Iris pigment epithelial cell (primary cell): ENCODE measurements around the gene TPGS1.

Experiments
- DNase-seq: peaks from one replicate; pipeline ENCODE4 v3.0.0-alpha.2; 2011; ENCODE audit warnings: low read depth

Gene TPGS1, protein sequence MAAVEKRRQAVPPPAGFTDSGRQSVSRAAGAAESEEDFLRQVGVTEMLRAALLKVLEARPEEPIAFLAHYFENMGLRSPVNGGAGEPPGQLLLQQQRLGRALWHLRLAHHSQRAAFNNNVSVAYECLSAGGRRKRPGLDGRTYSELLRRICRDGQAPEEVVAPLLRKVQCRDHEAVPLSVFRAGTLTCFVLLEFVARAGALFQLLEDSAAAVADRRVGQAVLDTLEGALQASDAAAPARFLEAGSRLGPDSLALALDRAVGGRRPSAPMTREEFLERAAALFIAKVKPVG

DNA sequence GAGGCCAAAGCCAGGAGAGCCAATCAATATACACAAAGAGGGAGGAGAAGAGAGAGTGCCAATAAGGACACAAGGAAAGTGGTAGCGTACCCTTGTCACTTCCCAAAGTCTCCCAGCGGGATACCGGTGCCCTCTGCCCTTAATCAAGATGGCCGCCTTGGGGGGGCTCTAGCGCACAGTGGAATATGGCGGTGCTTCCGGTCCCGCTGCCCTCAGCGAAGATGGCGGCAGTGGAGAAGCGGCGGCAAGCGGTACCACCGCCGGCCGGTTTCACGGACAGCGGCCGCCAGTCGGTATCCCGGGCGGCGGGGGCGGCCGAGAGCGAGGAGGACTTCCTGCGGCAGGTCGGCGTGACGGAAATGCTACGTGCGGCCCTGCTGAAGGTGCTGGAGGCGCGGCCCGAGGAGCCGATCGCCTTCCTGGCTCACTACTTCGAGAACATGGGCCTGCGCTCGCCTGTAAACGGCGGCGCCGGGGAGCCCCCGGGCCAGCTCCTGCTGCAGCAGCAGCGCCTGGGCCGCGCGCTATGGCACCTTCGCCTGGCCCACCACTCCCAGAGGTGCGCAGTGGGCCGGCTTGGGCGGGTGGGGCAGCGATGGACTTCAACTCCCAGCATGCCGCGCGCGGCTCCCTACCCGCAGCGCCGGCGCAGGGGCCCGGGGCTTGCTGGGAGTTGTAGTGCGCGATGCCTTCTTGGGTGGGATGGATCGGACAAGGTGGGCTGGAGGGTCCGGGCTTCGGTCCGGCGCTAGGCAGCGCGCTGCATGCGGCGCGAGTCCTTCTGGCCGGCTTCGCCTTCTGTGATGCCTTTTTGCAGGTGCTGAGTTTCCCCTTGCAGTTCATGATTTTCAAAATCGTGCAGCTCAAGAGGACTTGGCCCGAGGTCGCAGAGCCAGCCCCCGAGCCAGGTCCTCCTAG lies at the start of gene TPGS1:
Gene TPGS1 (plus strand): TSS at position 212 of the 918 bp plus-strand sequence. CDS start 10 bp downstream, at position 222.
- DNase-seq = peak; percentile 100

DNA sequence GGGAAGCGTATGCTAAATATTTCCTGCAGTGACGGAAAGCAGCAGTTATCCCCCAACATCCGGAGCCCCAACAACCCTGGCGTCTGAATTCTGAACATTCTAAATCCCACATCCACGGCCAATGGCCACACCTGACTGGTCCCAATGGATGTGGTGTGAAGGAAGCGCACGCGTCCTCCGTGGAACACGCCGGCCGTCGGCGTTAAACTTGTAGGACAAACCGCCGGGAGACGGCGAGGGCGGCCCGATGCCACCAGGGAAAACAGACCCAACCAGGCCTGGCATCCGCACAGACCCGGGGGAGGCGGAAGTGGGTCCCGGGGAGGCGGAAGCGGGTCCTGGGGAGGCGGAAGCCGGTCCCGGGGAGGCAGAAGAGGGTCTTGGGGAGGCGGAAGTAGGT lies 49.7 kb upstream of the TPGS1 start:
- DNase-seq = no peak

DNA sequence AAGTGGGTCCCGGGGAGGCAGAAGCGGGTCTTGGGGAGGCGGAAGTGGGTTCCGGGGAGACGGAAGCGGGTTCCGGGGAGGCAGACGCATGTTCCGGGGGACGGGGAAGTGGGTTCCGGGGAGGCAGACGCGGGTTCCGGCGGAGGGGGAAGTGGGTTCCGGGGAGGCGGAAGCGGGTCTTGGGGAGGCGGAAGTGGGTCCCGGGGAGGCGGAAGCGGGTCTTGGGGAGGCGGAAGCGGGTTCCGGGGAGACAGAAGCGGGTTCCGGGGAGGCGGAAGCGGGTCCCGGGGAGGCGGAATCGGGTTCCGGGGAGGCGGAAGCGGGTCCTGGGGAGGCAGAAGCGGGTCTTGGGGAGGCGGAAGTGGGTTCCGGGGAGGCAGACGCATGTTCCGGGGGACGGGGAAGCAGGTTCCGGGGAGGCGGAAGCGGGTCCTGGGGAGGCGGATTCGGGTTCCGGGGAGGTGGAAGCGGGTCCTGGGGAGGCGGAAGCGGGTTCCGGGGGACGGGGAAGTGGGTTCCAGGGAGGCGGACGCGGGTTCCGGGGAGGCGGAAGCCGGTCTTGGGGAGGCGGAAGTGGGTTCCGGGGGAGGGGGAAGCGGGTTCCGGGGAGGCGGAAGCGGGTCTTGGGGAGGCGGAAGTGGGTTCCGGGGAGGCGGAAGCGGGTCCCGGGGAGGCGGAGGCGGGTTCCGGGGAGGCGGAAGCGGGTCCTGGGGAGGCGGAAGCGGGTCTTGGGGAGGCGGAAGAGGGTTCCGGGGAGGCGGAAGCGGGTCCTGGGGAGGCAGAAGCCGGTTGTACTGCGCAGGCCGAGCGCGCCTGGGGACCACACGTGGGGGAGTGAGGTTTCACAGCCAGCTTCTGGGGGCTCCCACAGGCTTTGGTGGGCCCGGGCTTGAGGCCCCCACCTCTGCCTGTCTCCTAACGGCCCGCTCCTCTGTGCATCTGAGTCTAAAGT lies 48.9 kb upstream of the TPGS1 start:
- no peak for DNase-seq

DNA sequence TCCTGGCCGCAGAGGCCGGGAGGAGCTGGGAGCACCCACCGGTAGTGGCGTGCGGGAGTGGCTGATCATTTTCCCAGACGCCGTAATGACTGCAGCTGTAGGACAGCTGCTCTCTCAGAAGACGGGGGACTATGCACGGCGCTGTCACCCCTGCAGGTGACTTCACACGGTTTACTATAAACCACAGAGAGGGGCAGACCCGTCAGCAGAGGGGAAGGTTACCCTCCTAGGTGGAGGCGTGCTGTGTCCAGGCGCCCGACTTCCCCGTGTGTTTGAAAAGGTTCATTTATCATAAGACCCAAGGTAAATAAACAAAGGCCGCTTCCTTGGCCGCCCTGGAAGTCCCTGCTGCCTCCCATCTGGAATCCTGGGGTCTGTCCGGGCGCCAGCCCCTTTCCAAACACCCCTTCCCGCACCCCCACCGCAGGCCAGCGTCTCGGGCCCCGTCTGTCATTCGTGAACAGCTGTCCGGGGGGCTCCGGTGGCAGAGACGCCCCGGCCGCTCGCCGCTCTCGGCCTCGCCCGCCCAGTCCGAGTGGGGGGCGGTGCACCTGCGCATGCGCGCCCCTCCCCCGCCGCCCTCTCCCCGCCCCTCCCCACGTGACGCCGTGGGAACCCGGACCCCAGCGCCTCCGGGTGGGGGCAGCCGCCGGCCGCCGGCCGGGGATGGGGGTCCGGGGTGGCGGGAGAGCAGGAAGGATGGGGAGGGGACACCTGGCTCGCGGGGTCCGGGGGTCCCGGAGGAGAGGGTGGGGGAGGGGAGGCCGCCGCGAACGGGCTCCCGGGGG lies 47.4 kb upstream of the TPGS1 start:
- DNase-seq = peak; percentile 42

DNA sequence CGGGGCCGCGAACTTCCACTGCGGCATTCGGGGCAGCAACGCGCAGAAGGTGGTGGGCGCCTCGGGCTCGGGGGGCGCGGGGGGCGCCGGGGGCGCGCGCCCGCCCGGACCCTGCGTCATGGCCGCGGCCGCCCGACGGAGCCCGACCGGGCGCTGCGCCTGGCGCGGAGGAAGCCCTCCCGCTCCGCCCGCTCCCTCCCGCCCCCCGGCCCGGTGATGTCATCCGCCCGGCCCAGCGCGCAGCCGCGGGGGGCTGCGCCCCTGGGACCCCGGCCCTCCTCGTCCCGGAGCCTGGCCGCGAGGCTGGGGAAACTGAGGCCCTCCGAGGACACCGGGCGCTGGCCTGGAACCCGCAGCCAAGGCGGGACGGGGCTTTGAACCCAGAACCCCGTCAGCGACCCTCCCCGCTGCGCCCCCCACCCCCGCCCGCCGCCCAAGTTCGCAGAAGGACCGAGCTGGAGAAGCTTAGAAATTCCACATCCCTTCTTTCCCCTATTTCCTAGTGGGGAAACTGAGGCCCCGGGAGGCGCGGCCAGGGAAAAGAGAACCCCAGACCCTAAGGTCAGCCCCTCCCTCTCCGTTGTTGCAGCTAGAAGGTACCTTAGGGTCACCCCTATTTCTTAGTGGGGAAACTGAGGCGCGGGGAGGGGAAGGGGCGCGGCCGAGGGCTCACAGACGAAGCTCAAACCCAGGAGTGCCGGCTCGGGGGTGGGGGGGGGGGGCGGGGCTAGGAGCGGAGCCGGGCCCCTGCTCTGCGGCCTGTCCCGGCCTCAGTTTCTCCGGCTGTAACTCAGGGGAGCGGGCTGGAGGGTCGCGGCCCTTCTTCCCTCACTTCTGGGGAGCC lies 46.2 kb upstream of the TPGS1 start, which contains the start of gene SHC2:
Gene SHC2 (minus strand): TSS at position 157 of the 844 bp plus-strand sequence. CDS start 37 bp downstream, at position 120.
- DNase-seq = no peak

DNA sequence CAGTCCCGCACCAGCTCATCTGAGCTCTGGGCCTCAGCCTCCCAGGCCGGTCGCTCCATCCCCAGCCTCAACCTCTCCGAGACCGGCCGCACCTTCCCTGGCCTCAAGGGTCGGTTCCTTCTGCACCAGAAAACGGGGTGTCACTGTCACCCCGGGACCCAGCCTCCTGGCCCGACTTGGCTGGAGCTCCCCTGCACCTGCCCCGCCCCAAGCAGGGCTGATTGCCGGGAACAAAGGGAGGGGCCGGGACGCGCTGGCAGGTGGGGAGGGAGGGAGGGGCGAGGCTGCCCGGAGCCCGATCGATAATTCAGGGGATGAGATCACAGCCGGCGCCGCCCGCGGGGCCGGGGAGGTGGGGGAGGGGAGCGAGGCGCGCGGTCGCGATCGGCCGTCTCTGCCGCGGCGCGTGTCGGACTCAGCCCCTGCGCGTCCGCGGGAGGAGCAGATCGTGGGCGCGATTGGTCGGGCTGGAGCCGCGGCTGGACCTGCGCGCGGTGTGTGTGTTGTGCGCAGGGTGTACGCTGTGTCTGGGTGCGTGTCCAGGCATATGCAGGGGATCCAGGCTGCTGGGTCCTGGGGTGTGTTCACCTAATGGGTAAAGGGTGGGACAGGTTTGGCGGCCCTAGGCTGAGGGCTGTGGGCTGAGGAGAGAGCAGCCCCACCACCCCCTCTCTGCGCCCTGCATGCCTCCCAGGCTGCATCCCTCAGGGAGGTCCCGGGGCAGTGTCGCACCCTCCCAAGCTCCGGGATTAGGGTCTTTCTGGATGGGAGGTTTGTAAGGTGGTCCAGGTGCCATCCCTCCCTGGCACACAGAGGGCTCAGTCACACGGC lies 45.4 kb upstream of the TPGS1 start:
- no peak for DNase-seq

DNA sequence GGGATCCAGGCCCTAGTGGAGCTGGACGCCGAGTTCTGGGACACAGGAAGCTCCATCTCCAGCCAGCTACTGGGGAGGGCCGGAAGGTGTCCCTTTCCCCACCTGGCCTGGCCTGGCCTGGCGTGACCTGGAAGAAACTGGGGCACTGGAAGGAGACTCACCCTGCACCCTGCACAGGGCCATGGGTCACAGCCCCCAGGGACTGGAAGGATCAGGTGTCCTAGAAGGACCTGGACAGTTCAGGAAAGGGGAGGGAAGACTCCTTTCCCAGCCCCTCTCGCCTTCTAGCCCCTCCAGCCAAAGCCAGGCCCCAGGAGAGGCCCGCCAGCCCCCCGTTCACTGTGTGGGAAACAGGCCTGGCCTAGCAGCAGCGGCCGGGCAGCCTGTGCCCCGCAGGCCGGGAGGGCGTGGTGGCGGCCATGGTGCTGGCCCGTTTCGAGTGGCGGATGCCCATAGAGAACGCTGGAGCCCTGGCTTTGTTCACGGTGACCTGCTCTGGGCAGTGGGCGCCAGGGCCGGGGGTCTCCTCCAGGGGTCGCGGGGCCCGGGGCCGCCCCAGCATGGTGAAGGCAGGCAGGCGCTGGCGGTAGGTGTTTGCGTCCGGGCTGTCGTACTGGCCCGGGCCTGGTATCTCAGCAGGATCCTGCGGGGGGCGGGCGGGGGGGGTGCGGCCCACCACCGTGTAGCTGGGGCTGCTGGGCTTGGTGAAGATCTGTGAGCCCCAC lies 43.7 kb upstream of the TPGS1 start:
- no peak for DNase-seq

DNA sequence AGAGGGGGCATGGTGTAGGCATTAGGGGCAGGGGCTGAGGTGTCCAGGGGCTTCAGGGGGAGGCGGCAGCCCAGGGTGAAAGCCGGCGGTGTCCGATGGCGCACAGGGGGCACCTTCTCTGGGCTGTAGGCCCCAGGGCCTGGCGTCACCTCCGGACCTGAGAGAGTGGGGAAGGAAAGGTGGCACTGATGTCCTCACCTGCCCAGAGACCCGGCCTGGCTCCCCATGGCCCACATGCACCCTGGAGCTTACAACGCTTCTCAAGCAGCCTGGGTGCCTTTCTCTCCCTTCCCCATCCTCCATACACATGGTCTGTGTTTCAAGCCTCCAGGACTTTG lies 43.1 kb upstream of the TPGS1 start:
- no peak for DNase-seq

DNA sequence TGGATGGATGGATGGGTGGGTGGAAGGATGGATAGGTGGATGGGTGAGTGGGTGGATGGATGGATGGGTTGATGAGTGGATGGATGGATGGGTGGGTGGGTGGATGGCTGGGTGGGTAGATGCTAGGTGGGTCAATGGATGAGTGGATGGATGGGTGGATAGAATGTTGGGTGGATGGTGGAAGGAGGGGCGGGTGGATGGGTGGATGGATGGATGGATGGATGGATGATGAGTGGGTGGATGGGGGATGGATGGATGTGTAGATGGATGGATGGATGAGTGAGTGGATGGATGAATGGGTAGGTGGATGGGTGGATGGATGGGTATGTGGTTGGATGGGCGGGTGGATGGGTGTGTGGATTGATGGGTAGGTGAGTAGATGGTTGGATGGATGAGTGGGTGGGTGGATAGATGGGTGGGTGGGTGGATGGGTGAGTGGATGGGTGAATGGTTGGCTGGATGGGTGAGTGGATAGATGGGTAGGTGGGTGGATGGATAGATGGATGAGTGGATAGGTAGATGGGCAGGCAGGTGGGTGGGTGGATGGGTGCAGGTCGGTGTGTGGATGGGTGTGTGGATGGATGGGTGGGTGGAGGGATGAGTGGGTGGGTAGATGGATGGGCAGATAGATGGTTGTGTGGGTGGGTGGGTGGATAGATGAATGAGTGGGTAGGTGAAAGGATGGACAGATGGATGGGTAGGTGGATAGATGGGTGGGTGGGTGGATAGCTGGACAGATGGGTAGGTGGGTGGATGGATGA lies 42.1 kb upstream of the TPGS1 start:
- DNase-seq = no peak

DNA sequence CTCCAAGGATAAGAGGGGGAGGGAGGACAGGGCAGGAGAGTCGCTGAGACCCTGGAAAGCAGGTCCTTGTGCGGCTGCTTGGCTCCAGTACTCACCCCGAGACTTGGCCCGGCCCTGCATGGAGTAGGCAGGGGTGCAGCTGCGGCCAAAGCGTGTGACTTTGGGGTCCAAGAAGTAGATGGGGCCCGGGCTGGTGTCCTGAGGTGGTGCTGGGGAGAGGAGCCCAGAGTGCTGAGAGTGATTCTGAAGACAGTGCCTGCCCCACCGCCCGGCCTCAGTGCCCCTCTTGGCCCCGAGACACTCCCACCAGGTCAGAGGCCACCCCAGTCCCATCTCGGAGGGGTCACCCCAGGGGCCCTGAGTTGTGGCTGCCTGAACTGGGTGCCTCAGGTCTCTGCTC lies 39.7 kb upstream of the TPGS1 start:
- no peak for DNase-seq

DNA sequence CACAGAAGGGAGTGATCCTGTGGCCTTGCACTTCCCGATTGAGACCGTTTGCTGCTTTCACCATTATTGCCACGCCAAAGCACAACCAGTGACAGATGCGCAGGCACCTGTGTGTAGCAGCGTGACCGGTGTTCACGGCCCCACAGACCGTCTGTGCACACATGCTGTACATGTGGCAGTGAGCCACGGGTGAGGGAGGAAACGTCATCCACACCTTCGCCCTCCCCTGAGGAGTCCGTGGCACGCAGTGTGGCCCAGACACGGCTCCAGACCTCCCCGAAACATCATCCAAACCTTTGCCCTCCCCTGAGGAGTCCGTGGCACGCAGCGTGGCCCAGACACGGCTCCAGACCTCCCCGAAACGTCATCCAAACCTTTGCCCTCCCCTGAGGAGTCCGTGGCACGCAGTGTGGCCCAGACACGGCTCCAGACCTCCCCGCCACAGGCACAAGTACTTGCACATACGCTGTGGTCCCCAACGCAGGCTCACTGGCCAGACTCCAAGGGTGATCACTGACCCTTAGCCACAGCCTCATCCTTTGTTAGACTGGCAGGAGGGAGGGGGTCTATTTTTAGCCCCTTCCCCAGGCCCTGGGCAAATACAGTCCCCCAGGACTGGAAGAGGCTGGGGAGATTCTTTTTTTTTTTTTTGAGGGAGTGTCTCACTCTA lies 38.6 kb upstream of the TPGS1 start:
- no peak for DNase-seq

DNA sequence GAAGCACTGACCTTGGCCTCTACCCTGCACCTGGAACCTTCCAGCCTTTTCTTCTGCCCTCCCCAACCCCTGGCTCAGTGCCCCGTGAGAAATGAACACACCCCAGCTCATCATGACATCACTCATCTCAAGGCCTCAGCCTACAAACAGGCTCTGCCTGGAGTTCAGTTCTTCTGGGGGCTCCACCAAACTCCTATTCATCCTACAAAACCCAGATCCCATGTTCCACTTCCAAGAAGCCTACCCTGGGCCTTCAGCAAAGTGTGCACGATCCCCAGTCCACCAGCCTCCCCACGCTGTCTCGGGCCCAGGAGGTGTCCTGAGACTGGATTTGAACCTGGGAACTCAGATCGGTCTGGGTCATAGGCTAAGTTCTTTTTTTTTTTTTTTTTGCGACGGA lies 37.5 kb upstream of the TPGS1 start:
- no peak for DNase-seq

DNA sequence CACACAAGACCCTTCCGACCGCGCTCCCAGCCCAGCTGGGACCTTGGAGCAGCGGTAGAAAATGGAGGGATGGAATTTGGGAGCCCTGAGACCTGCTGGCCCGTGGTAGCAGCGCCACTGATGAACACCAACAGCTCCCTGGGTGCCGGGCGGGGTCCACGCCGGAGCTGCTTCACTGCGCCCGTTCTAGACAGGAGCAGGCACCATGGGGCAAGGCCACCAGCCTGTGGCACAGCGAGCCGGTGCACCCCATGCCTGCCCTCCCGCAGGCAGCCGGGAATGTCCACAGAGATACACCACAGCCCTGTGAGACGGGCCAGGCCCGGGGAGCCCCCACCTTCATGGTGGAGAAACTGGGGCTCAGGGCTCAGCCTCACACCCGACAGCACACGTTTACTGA lies 36.6 kb upstream of the TPGS1 start:
- DNase-seq = no peak

DNA sequence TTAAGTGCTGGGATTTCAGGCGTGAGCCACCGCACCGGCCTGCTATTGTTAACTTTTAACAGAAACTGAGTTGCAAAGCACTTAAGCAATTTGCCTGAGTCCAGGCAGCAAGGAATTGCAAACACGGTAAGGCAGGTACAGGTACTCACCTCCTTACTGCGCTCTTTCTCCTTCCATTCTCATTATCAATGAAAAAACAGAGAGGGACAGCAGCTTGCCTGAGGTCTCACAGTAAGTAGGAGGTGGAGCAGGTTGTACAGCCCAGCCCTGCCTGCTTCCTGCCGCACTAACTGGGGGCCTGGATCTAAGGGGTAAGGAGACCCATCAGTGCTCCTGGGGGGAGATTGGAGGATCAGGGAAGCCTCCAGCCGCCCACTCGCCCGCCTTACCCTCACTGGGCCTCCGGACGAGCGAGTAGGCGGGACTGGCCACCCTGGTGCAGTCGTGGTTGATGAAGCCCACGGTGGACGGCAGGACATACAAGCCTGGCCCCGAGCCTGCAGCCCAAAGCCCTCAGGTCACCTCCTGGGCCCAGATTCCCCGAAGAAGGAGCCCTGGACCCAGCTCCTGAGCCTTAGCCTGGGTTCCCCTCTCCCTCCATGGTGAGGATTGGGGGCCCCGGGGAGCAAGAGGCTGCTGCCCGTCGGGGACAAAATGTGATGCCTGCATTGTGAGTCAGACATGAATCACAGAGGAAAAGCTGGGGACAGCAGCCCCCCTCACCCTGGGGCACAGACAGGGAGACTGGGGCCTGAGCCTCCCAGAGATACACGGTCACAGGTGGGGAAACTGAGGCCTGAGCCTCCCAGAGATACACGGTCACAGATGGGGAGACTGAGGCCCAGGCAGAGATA lies 35.1 kb upstream of the TPGS1 start:
- peak; percentile 14 for DNase-seq

DNA sequence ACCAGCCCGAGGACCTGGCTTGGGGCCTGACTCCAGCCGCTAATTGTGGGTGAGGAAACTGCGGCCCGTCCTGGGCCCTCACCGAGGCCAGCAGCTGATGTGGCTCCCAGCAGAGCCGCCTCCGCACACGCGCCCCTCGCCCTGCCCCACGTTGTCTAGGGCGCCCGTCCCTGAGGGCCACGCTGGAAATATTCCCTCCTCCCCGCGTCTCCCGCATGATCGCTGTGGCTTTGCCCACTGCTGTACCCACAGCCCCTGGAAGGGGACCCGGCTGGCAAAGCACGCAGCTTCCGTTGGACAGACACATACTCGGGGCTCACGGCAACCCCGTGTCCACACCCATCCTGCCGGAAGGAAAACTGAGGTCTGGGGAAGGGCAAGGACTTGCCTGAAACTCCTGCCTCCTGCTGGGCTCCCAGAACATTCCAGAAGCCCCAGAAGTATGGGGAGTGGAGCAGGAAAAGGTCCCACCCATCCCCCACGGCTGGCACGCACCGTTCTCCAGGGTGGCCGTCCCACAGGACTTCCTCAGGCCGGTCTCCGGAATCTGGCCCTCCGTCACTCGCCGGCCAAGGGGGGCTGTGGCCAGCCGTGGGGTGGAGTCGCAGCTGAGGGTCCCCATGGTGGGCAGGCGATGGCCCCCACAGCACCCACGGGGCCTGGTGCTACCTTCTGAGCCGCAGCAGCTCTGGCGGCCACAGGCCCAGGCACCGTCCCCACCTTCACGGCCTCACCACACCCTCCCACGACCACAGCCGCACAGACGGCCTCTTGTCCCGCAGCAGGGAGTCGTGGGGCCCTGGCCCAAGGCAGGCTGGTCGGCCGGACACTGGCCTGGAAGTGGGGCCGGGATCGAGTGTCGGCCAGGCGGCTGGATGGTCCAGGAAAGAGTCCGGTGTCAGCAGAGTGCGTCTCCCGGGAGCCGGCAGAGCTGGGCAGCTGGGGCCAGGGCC lies 32.9 kb upstream of the TPGS1 start:
- DNase-seq = no peak
